Endometrial microvascular endothelial cells (primary cell): ENCODE measurements around the gene ST3GAL4. TPM values are rescaled to one million over a fixed set of nuclear protein-coding genes. Genes with fewer than 3 reads are reported as not detected.

Source experiments
- in situ Hi-C: cut with HindIII; loops from 2 replicates; pipeline ENCODE4 v1.10.0; 2017; ENCODE audit warnings: low sequenced_read_pairs, low pct_unique_long_range_greater_than_20kb; ENCODE audit errors: inconsistent ontology term
- total RNA-seq: library from RNA; depleted of rRNA; stranded (reverse); fragments of >200 nt; gene quantifications from one replicate; pipeline ENCODE4 v1.2.3, GENCODE V29; 2015; ENCODE audit errors: inconsistent ontology term

ST3GAL4 gene
- total RNA-seq, 1 donor from 2014 or later = 33.8 TPM

DNA sequence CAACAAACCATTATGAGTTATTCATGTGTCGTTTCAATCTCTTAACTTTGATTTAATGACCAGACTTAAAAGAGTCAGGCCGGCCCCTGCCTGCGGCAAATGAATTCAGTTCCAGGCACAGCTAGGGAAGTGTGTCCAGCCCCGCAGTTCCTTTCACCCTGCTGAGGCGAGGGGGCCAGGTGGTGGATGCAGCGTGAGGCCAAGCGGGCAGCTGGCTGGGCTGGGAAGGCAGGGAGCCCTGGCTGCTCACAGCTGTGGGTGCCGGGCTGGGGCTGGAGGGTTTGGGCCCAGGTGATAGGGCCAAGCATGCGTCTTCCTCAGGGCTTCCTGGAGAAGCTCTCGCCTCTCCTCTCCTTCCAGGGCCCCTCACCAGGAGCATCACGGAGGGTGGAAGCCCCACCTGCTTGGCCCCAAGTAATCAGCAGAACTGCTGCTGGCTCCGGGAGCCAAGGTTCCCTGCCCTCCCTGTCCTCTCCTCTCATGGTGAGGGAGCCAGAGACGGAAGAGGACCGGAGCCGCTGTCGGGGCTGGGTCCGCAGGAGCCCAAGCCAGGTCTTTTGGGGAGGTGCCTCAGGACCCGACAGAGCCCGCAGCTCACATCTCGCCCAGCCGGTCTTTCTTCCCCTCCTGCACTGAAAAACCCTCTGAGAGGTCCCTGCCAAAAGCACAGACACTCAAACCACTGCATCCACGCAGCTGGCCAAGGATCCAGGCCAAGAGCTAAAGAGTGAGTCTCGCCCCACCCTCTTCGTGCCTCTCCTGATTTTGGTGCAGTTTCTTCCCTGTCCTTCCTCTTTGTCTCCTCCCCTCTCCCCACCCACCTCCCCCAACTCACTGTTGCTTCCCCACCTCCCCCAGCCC, 97.0 kb downstream of the ST3GAL4 start:
- in situ Hi-C loops = no loop called here

DNA sequence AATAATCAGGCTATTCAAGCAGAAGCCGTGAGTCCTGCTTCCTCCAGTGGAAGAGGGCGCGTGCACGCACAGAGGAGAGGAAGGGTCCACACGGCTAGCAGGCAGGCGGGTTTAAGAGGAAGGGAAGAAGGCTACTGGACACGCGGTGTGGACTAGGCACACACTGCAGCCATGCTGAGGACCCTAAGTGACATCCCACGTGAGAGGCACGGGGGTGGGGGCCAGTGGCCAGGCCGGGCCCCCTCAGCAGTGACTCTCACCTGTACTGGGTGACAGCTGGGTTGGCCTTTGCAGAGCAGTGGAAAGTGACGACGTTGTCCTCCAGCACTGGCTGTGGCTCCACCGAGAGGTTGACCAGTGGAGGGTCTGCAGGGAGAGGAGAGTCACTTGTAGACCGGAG, 100.6 kb downstream of the ST3GAL4 start:
- in situ Hi-C loops = no loop called here

DNA sequence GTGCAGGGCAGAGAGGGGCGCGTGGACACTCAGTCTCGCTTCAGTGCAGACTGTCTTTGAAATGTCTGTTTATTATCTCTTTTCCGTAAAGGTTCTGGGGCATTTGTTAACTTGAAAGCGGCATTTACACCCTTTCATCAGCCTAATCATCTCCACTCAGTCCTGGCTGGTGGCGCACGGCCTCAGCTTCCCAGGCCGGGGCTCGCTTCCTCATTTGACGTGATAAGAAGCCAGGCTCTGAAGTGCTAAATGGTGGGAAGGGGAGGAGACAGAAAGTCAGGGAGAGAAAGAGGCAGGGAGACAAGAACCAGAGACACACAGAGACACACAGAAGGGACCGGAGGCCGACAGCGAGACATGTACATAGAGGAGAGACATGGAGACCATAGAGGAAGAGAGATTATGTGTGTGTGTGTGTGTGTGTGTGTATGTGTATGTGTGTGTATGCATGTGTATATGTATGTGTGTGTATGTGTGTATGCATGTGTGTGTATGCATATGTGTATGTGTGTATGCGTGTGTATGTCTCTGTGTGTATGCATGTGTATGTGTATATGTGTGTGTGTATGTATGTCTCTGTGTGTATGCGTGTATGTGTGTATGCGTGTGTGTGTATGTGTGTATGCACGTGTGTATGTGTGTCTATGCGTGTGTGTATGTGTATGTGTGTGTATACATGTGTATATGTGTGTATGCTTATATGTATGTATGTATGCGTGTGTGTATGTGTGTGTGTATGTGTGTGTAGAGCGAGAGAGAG, 101.5 kb downstream of the ST3GAL4 start:
- in situ Hi-C loops = no loop called here

- in situ Hi-C loops = no loop called here
These were observed 102.3 kb downstream of the ST3GAL4 start for GRCh38 chr11:126457817-126458216.

GRCh38 chr11:126459691-126460281, 104.3 kb downstream of the ST3GAL4 start:
- in situ Hi-C loops = no loop called here

GRCh38 chr11:126460417-126461095, 105.1 kb downstream of the ST3GAL4 start:
- in situ Hi-C loops = no loop called here

GRCh38 chr11:126461096-126461440, 105.6 kb downstream of the ST3GAL4 start:
- in situ Hi-C loops = no loop called here

- in situ Hi-C loops = no loop called here
These were observed 106.5 kb downstream of the ST3GAL4 start for GRCh38 chr11:126461996-126462395.

DNA sequence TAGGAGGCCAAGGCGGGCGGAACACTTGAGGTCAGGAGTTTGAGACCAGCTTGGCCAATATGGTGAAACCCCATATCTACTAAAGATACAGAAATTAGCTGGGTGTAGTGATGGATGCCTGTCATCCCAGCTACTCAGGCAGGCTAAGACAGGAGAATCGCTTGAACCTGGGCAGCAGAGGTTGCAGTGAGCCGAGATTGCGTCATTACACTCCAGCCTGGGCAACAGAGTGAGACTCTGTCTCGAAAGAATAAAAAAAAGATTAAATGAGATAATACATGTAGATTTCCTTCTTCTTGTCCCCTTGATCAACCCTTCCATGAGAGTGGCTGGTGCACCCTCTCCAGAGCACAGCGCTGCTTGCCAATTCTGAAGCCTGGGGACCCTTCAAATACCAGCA, 106.9 kb downstream of the ST3GAL4 start:
- in situ Hi-C loops = no loop called here

Other genes starting within 250 kb of the ST3GAL4 start
- 22.3 TPM for gene RPUSD4, start 144.0 kb upstream of the ST3GAL4 start, total RNA-seq
- gene FAM118B, start 143.9 kb upstream of the ST3GAL4 start, total RNA-seq = 33.2 TPM
- gene SRPRA, start 86.8 kb upstream of the ST3GAL4 start, total RNA-seq = 126 TPM
- 21.6 TPM for gene FOXRED1, start 86.5 kb upstream of the ST3GAL4 start, total RNA-seq
- 11.4 TPM for gene TIRAP, start 72.6 kb upstream of the ST3GAL4 start, total RNA-seq
- gene DCPS, start 51.6 kb upstream of the ST3GAL4 start, total RNA-seq = 29.1 TPM